RWPE2 (cell line): Measurements from ENCODE around the gene KIF3A.

ENCODE experiments used
- ATAC-seq: fragments of 200-7000 bp; cut with Tn5 transposase; 3 replicates; pipeline ENCODE4 v1.9.1; 2021; ENCODE audit warnings: low read depth
- DNase-seq: peaks from one replicate; pipeline ENCODE4 v3.0.0-alpha.2; 2020; ENCODE audit warnings: low spot score
- H3K27ac ChIP-seq: fragments of 450-650 bp; 2 replicates; pipeline ENCODE4 v1.5.1; 2017; ENCODE audit warnings: mild to moderate bottlenecking; ENCODE audit not compliant: poor library complexity, severe bottlenecking
- H3K27me3 ChIP-seq: fragments of 250-450 bp; sonication (Bioruptor Pico); 2 replicates; pipeline ENCODE4 v1.5.1; 2021; ENCODE audit warnings: mild to moderate bottlenecking, moderate library complexity; ENCODE audit not compliant: insufficient read depth, poor library complexity, severe bottlenecking
- H3K36me3 ChIP-seq: fragments of 250-450 bp; sonication (Bioruptor Pico); 2 replicates; pipeline ENCODE4 v1.5.1; 2020; ENCODE audit warnings: low read depth, mild to moderate bottlenecking, moderate library complexity
- H3K4me1 ChIP-seq: fragments of 250-450 bp; sonication (Bioruptor Pico); 2 replicates; pipeline ENCODE4 v1.5.1; 2021; ENCODE audit warnings: mild to moderate bottlenecking, moderate library complexity; ENCODE audit not compliant: insufficient read depth, poor library complexity, severe bottlenecking
- H3K4me3 ChIP-seq: fragments of 250-450 bp; sonication (Bioruptor Pico); 2 replicates; pipeline ENCODE4 v1.5.1; 2021; ENCODE audit warnings: mild to moderate bottlenecking, moderate library complexity; ENCODE audit not compliant: severe bottlenecking
- H3K9me3 ChIP-seq: fragments of 250-450 bp; sonication (Bioruptor Pico); 2 replicates; pipeline ENCODE4 v1.5.1; 2021; ENCODE audit warnings: mild to moderate bottlenecking, moderate library complexity; ENCODE audit not compliant: severe bottlenecking
- TF ChIP-seq, protein P1 (sequence below): fragments of 450-650 bp; IDR thresholded peaks from one replicate; pipeline ENCODE4 v1.5.1; 2017; ENCODE audit warnings: mild to moderate bottlenecking, moderate library complexity; ENCODE audit not compliant: poor library complexity, severe bottlenecking

The KIF3A gene

DNA sequence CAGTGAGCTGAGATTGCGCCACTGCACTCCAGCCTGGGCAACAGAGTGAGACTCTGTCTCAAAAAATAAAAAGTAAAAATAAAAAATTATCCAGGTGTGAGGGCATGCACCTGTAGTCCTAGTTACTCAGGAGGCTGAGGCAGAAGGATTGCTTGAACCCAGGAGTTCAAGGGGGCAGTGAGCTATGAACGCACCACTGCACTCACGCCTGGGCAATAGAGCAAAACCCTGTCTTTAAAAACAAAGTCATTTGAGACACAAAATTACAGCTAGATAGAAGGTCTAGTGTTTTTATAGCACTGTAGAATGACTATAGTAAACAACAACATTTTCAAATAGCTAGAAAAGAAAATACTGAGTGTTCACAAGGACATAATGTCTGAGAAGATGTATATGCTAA, 47.2 kb downstream of the KIF3A start:
- Histone ChIP-seq H3K27ac (no peak overlapping the region), H3K27me3 (no peaks in the 10 kb centered on the region), H3K36me3 (peaks cover 1% of the 10 kb centered on the region; the same call in 1 of the 2 replicates), H3K4me3 (no peak overlapping the region), H3K4me1 (no peaks in the 10 kb centered on the region), H3K9me3 (no peaks in the 10 kb centered on the region)
- DNase-seq: no peak
- ATAC-seq: no peak
- TF ChIP-seq, protein P1, sequence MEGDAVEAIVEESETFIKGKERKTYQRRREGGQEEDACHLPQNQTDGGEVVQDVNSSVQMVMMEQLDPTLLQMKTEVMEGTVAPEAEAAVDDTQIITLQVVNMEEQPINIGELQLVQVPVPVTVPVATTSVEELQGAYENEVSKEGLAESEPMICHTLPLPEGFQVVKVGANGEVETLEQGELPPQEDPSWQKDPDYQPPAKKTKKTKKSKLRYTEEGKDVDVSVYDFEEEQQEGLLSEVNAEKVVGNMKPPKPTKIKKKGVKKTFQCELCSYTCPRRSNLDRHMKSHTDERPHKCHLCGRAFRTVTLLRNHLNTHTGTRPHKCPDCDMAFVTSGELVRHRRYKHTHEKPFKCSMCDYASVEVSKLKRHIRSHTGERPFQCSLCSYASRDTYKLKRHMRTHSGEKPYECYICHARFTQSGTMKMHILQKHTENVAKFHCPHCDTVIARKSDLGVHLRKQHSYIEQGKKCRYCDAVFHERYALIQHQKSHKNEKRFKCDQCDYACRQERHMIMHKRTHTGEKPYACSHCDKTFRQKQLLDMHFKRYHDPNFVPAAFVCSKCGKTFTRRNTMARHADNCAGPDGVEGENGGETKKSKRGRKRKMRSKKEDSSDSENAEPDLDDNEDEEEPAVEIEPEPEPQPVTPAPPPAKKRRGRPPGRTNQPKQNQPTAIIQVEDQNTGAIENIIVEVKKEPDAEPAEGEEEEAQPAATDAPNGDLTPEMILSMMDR: no peak

DNA sequence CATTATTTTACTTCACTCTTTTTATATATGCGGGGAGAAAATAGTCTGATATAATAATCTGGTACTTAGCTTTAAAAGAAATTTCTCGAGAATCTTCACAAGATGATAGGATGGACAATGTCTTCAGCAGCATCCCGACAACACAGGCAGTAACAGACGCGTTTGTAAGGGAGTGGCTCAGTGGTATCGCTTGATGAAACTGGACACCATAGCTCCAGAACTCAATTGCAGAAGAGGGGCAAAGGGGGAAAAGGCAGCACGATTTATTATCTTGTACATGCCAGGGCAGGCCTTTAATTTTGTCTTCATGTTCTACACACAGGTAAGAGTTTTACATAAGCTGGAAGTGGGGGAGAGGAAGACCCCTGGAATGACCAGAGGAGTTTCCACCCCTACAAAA, 47.8 kb downstream of the KIF3A start:
- H3K4me1 ChIP-seq: no peaks in the 10 kb centered on the region
- TF ChIP-seq, protein P1: no peak
- DNase-seq (no peak), ATAC-seq (no peak)
- no peak overlapping the region for H3K27ac ChIP-seq
- H3K9me3 ChIP-seq: no peaks in the 10 kb centered on the region
- H3K27me3 ChIP-seq: no peaks in the 10 kb centered on the region
- no peaks in the 10 kb centered on the region; the same call in 1 of the 2 replicates for H3K36me3 ChIP-seq
- H3K4me3 ChIP-seq: no peak overlapping the region

DNA sequence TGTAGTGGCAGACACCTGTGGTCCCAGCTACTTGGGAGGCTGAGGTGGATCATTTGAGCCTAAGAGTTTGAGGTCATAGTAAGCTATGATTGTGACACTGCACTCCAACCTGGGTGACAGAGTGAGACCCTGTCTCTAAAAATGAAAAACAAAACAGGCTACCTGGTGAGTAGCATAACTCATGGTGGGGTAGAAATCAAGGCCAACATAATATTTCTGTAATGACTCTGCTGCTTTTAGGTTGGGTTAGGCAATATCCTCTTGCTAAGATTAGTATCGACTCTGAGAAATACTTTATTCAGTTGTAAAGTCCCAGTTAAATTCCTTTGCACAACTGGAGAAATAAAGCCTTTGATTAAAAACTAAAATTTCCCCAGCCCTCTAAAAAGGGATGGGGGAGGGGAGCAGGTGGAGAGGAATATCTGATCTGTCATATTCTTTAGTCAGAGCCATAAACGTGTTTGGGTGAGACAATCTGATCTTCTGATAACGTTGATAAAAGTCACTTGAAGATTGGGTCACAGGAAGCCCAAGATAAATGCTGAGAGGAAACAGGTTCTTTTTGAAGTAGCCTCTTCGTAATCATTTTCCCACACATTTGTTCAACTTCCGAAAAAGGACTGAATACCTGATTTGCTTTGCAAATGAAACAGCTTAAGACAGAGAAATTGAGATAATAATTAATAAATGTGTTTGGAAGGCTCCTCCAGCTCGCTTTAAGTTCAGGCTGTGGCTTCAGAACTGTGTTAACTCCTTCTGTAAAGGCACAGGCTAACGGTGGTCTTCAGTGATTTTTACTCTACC, 48.6 kb downstream of the KIF3A start:
- Histone ChIP-seq H3K36me3 (no peaks in the 10 kb centered on the region; the same call in 1 of the 2 replicates), H3K27ac (no peak overlapping the region), H3K4me1 (no peaks in the 10 kb centered on the region), H3K4me3 (no peak overlapping the region), H3K9me3 (no peaks in the 10 kb centered on the region), H3K27me3 (no peaks in the 10 kb centered on the region)
- TF ChIP-seq, protein P1: no peak
- DNase-seq: no peak
- no peak for ATAC-seq

DNA sequence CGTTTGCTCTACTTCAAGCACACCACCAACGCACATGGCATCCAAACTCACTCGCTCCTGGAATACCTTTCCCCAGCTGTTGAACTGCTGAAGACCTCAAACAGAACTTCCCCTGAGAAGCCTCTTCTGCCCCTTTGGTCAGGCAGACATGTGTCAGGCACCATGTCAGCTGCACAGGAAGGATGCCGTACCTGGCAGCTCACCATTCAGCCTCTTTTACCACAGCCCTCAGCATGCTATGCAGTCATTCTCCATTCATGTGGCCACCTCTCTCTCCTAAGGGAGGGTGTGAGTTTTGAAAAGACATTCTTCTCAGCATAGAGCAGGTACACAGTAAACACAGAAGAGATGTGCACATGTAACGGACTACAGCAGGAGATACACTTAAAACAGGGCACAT, 49.4 kb downstream of the KIF3A start:
- H3K4me1 ChIP-seq: no peaks in the 10 kb centered on the region
- H3K4me3 ChIP-seq: no peak overlapping the region
- H3K27ac ChIP-seq: no peak overlapping the region
- no peaks in the 10 kb centered on the region for H3K27me3 ChIP-seq
- ATAC-seq (no peak; the same call in 2 of the 3 replicates), DNase-seq (no peak)
- no peaks in the 10 kb centered on the region; the same call in 1 of the 2 replicates for H3K36me3 ChIP-seq
- no peaks in the 10 kb centered on the region for H3K9me3 ChIP-seq
- TF ChIP-seq, protein P1: no peak

DNA sequence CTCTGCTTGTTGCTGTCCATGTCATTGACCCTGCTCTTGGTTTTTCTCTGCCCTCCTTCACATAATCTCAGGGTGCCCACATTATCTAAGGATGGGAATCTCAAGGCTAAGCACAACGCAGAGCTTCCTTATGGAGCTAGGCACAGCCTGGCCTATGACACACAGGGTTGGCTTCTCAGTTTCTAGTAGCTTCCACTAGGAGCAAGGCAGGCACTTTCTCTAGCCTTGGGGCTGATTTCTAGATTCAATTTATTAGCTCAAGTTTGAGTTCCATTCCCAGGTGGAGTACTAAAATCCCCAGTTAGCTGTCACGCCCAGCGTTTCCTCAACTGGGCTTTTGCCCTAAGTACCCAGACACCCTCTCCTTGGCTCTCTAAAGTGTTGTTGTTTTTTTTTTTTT, 51.2 kb downstream of the KIF3A start:
- ATAC-seq (no peak), DNase-seq (no peak)
- Histone ChIP-seq H3K4me3 (no peak overlapping the region), H3K9me3 (no peaks in the 10 kb centered on the region), H3K4me1 (no peaks in the 10 kb centered on the region), H3K27ac (no peak overlapping the region), H3K27me3 (no peaks in the 10 kb centered on the region), H3K36me3 (no peaks in the 10 kb centered on the region)
- TF ChIP-seq, protein P1: no peak
